ENCODE results near the gene OR52L1.

Gene OR52L1

GRCh38 chr11:5938603-5938965 is 48.2 kb downstream of the OR52L1 start:
- peak; percentile 4 for DNase-seq

DNA sequence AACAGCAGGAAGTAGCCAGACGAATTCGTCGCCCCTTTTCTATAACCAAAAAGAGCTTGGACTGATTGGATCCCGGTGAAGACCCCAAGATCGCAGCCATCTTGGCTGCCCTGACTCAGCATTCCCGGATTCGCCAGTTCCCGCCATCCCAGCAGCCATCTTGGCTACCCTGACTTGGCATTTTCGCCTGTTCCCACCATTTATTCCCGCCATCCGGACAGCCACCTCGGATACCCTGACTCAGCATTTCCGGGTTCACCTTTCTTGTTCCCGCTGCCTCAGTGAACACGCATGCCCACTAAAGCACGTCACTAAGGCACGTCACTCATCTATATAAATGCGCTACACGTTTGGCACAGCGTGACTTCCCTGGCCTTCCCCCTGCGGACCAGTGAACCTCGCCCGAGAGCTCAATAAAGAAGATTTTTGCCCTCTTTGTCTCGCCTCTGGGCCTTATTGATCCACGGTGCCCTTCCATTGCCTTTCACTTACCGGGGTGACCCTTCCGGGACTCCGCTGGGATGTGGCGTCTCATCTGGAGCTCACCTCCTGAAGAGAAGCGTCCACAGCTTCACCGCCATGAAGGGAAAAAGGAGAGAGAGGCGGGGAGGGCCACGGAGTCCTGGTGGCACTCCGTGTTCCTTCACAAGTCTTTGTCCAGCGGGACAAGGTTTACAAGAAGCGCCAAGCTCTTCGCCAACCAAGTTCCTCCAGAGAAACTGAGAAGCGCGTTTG is 48.8 kb downstream of the OR52L1 start:
- no peak for DNase-seq
